ENCODE data around the gene GARIN1A.
"Not testable (repeated sequence)": the region's sequence is repeated elsewhere in the genome, so short reads cannot be mapped to it uniquely, and the experiment has no call there.

GARIN1A gene

GRCh38 chr7:128683738-128684137, 11.6 kb downstream of the GARIN1A start:
- not testable (repeated sequence) for DNase-seq (ENCODE audit: low read depth)

- no peak for DNase-seq (ENCODE audit: low read depth)
Observed at GRCh38 chr7:128687131-128687530, 15.0 kb downstream of the GARIN1A start.

GRCh38 chr7:128688492-128688891, 16.4 kb downstream of the GARIN1A start:
- DNase-seq (ENCODE audit: low read depth) = no peak

DNA sequence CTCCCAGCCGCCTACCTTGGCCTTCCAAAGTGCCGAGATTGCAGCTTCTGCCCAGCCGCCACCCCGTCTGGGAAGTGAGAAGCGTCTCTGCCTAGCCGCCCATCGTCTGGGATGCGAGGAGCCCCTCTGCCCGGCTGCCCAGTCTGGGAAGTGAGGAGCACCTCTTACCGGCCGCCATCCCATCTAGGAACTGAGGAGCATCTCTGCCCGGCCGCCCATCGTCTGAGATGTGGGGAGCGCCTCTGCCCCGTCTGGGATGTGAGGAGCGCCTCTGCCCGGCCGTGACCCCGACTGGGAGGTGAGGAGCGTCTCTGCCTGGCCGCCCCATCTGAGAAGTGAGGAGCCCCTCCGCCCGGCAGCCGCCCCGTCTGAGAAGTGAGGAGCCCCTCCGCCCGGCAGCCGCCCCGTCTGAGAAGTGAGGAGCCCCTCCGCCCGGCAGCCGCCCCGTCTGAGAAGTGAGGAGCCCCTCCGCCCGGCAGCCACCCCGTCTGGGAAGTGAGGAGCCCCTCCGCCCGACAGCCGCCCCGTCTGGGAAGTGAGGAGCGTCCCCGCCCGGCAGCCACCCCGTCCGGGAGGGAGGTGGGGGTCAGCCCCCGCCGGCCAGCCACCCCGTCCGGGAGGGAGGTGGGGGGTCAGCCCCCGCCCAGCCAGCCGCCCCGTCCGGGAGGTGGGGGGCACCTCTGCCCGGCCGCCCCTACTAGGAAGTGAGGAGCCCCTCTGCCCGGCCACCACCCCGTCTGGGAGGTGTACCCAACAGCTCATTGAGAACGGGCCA, 17.3 kb downstream of the GARIN1A start:
- DNase-seq (ENCODE audit: low read depth) = not testable (repeated sequence)

- no peak for DNase-seq (ENCODE audit: low read depth)
Observed at GRCh38 chr7:128691227-128691626, 19.1 kb downstream of the GARIN1A start.

DNA sequence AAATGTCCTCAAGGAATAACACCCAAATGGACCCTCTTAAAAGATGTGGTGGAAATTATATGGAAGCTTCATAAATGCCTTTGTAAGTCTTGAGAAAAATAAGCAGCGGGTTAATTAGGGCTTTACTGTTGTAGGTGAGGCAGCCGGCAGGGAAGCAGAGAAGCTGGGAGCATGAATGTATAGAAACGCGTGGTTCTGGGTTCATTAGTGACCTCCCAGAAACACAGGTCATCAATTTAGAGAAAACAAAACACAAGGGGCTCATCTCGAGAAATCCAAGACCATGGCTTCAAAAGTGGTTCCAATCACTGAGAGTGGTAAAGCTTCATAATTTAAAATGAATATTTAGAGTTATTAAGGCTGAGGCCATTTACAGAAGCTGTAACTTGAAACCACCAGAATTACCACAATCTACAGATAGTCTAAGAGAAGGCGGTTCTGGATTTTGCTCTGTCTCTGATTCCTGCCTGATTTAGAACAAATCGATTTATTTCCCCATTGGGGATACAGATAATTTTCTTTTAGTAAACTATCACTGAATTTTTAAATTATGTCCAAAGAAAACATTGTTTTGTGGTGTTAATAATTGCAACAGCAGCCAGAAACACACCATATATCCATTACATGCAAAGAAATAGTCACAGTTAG, 20.7 kb downstream of the GARIN1A start:
- DNase-seq (ENCODE audit: low read depth) = no peak

GRCh38 chr7:128693373-128694015, 21.4 kb downstream of the GARIN1A start:
- no peak for DNase-seq (ENCODE audit: low read depth)

DNA sequence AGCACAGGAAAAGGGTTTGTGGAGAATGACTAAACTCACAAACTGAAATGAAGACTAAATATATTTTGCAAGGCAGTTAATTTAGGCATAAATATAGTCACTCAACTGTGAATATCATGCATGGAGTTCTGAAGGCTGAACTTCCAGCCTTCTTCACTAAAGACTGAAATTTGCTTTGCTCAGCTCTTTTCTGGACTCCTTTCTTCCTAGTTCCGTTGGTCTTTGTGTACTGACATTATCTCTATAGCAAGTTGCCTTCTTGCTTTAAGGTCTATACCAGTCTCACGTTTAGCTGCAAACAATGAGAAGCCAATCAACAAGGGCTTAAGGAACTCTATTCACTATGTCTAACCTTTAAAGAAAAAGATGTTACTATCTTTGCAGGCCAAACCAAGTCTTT, 22.6 kb downstream of the GARIN1A start:
- DNase-seq (ENCODE audit: low read depth) = no peak

DNA sequence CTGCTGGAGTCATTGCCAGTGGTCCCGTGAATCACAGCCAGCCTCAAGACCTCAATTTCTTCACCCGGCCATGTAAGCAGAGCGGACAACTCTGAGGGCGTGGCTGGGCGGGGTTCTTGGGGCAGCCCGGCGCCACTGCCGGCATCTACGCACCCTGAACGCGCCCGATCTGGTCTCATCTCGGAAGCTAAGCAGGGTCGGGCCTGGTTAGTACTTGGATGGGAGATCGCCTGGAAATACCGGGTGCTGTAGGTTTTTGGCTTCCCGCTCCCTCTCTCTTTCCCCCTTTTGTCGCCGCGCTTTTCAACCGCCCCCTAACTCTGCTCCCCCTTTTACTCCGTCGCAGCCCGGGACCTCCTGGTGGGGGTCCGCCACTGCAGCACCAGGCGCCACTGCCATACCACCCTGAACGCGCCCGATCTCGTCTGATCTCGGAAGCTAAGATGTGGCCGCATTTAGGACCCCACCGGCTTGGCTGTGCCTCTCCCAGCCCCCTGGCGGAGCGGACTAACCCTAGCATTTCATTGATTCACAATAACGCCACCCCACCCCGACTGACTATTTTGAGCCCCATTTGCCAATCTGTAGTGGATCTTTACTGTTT, 25.3 kb downstream of the GARIN1A start:
- DNase-seq (ENCODE audit: low read depth) = no peak

GRCh38 chr7:128699196-128699712, 27.2 kb downstream of the GARIN1A start:
- no peak for DNase-seq (ENCODE audit: low read depth)

DNA sequence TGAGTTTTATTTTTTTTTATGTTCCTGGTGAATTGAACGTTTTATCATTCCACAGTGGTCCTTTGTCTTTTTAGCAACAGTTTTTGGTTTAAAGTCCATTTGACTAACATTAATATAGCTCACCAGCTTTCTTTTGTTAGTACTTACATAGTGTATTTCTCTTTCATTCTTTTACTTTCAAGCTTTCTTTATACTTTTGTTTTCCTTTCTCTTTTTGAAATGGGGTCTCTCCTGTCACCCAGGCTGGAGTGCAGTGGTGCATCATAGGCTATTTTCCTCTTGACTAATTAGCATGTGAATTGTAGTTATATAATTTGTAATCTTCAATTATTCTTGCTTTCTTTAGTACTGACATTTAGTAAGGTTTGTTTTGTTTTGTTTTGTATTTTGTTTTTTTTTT, 27.8 kb downstream of the GARIN1A start:
- no peak for DNase-seq (ENCODE audit: low read depth)

DNA sequence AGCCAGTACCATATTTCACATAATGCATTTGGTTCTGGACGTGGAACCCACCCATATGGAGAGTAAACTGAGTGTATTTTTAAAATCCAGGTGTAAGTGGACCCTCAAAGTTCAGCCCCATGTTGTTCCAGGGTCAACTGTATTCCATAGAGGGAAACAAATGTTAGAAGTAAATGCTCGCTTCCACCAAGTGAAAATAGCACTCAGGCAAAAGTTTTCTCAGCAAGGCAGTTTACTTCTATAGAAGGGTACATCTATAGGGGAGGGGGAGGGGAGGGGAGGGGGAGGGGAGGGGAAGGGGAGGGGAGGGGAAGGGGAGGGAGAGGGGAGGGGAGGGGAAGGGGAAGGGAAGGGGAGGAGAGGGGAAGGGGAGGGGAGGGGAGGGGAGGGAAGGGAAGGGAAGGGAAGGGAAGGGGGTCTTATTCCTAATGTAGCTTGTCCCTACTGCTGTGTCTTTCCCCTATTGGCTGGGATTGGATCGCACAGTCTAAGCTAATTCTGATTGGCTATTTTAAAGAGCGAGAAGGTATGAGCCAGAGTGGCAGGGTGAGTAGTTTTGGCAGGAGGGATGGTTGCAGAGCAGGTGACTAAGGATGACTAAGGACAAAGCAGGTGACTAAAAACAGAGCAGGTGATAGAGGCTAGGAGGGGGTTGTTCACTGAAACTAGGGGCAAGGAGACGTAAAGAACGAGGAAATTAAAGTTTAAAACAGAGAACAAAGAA, 29.1 kb downstream of the GARIN1A start:
- no peak for DNase-seq (ENCODE audit: low read depth)

DNA sequence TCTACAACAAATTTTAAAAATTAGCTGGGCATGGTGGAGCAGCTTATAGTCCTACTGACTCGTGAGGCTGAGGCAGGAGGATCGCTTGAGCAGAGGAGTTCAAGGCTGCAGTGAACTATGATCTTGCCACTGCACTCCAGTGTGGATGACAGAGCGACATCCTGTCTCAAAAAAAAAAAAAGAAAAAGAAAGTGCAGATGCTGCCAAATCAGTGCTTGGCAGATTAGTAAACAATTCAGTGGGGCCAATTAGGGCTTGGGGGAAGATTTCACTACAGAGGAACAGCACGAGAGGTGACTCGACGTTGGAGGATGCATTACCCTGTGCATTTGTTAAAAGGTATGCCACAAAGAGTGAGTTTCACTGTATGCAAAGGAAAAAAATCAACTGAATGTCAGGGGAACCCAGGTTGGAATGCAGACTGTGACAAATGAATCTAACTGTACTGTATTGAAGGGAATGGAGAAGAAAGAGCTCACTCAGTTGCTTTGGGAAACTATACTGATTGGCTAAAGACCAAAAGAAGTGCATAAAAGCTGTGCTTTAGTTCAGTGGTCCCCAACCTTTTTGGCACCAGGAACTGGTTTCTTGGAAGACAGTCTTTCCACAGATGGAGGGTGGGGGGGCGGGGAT, 31.6 kb downstream of the GARIN1A start:
- no peak for DNase-seq (ENCODE audit: low read depth)

DNA sequence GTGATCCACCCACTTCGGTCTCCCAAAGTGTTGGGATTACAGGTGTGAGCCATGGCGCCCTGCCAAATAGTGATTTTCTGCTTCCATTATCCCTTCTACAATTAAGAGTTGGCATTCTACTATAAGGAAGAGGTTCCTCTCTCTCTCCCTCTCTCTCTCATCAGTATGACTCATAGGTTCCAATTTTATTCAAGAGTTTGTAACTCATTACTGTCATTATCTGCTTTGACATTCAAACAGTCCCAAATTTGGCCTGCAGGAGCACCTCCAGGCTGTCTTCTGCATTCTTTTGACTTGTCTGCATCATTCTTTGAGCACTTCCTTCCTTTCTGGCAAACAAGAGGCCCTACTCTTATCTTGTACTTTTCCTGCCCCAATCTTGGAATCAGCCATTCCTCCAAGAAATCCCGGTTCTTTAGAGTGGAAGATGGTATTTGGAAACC, 33.8 kb downstream of the GARIN1A start:
- no peak for DNase-seq (ENCODE audit: low read depth)

- no peak for DNase-seq (ENCODE audit: low read depth)
Observed at GRCh38 chr7:128707752-128708151, 35.7 kb downstream of the GARIN1A start.

DNA sequence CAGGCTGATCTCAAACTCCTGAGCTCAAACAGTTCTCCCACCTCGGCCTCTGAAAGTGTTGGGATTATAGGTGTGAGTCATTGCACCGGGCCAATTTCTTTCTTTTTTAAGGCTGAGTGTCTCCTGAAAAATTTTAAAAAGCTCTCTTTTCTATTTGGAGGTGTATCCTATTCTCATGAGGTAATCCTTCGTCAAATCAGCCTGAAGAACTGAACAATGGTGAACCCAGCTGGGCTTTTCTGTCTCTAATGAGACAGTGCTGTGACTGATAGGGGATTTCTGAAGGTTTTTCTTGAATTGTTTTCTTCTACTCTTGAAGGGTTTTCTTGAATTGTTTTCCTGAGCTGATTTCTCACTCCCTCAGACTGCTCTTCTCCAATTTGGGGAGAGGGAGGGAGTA, 36.1 kb downstream of the GARIN1A start:
- no peak for DNase-seq (ENCODE audit: low read depth)

DNA sequence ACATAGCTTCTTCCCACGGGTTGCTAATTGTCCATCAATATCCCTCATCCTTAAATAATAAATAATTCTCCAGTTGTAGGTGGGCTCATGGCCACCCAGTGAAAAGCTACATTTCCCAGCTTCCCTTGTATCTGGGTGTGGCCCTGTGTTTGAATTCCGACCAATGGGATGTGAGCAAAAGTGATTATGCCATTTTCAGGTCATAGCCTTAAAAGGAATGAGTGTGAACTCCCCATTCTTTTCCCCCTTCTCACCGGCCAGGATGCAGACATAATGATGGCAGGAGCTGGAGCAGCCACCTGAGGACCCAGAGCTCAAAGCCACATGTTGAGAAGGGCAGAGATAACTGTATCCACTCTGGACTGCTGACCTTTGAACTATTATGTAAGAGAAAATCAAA, 36.7 kb downstream of the GARIN1A start:
- DNase-seq (ENCODE audit: low read depth) = no peak

DNA sequence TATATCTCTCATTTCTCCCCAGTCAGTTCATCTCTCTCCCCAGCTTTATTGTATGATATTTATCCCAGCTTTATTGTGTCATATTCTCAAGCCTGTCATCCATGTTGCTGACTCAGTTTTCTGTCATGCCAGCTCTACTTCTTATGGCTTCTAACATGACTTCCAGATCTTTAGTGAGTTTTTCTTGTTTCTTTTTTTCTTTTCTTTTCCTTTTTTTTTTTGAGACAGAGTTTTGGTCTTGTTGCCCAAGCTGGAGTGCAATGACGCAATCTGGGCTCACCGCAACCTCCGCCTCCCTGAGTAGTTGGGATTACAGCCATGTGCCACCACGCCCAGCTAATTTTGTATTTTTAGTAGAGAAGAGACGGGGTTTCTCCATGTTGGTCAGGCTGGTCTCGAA, 38.4 kb downstream of the GARIN1A start:
- DNase-seq (ENCODE audit: low read depth) = no peak

- no peak for DNase-seq (ENCODE audit: low read depth)
Observed at GRCh38 chr7:128713794-128714193, 41.7 kb downstream of the GARIN1A start.

GRCh38 chr7:128714701-128715495, 42.8 kb downstream of the GARIN1A start:
- no peak for DNase-seq (ENCODE audit: low read depth)
